AG04449 (cell line): Measurements from ENCODE around the gene SIRT3.

Source experiments
- CTCF ChIA-PET: fragments of 350-600 bp; formaldehyde crosslinking; extraction: SDS; loops from one replicate; lab custom pipeline; 2021; ENCODE audit warnings: antibody characterized with exemption; lab: Yijun Ruan, JAX
- POLR2A ChIA-PET: fragments of 400-600, 350-600 bp; formaldehyde crosslinking; extraction: SDS; loops from one replicate; lab custom pipeline; 2020; ENCODE audit warnings: antibody characterized with exemption, inconsistent platforms; lab: Yijun Ruan, JAX
- DNase-seq: peaks from one replicate; pipeline ENCODE4 v3.0.0-alpha.2; 2010; ENCODE audit warnings: low read depth, low spot score
- H3K4me3 ChIP-seq: 2 replicates; pipeline ENCODE4 v1.5.1; 2011; ENCODE audit warnings: low read depth, mild to moderate bottlenecking, control low read depth, low read length
- CTCF ChIP-seq: IDR thresholded peaks from one replicate; pipeline ENCODE4 v1.5.1; 2011; ENCODE audit warnings: mild to moderate bottlenecking, moderate library complexity, low read length, control low read depth, inconsistent platforms; ENCODE audit not compliant: insufficient read depth; ENCODE audit errors: missing control alignments

The SIRT3 gene

GRCh38 chr11:282630-283360 is 46.7 kb upstream of the SIRT3 start:
- ChIA-PET CTCF (interaction anchor here (1.0 kb wide), 1 partner anchor 31 kb away, joined by 5 read pairs; no protein-coding TSS in a partner anchor), POLR2A (no interaction called here)
- no peak for TF ChIP-seq CTCF
- no peak for DNase-seq
- no peak overlapping the region for H3K4me3 ChIP-seq

GRCh38 chr11:282171-282570 is 46.0 kb upstream of the SIRT3 start:
- no peak for TF ChIP-seq CTCF
- no peak overlapping the region for H3K4me3 ChIP-seq
- ChIA-PET POLR2A (no interaction called here), CTCF (interaction anchor here (1.4 kb wide), 1 partner anchor 80 kb away, joined by 4 read pairs; no protein-coding TSS in a partner anchor)
- no peak for DNase-seq

- no peak for DNase-seq
- ChIA-PET CTCF (interaction anchor here (1.4 kb wide), 1 partner anchor 81 kb away, joined by 4 read pairs; no protein-coding TSS in a partner anchor), POLR2A (no interaction called here)
- H3K4me3 ChIP-seq = no peak overlapping the region
- TF ChIP-seq CTCF = no peak
Observed at GRCh38 chr11:281486-282161, 45.5 kb upstream of the SIRT3 start.

GRCh38 chr11:280706-281485 is 44.8 kb upstream of the SIRT3 start:
- TF ChIP-seq CTCF = no peak
- CTCF ChIA-PET = interaction anchor here (1.4 kb wide), 1 partner anchor 82 kb away, joined by 4 read pairs; no protein-coding TSS in a partner anchor
- no peak overlapping the region for H3K4me3 ChIP-seq
- POLR2A ChIA-PET = no interaction called here
- no peak for DNase-seq

- no peak for DNase-seq
- ChIA-PET CTCF (no interaction called here), POLR2A (no interaction called here)
- no peak overlapping the region; the same call in none of the 2 replicates for H3K4me3 ChIP-seq
- TF ChIP-seq CTCF = no peak
Observed at GRCh38 chr11:279966-280705, 44.0 kb upstream of the SIRT3 start.
